Right renal cortex interstitium (tissue), 3 donors: ENCODE measurements around the gene NUDT6. TPM values are rescaled to one million over a fixed set of nuclear protein-coding genes. Genes with fewer than 3 reads are reported as not detected.

ENCODE experiments used
- DNase-seq, 3 donors: peaks; one replicate each; pipeline ENCODE4 v3.0.0-alpha.2; 2013; ENCODE audit warnings: low read depth in 3 of 3, low spot score in 2 of 3
- polyA plus RNA-seq, 3 donors: library from polyadenylated mRNA; unstranded; fragments of 120-200 nt; gene quantifications; one replicate each; pipeline ENCODE4 v1.2.1, GENCODE V29; 2013; ENCODE audit not compliant: insufficient read length in 3 of 3

NUDT6 gene
- polyA plus RNA-seq, 3 donors: 14.5 to 19.0 (median 18.6) TPM

- no peak for DNase-seq
These were observed 79.3 kb downstream of the NUDT6 start for GRCh38 chr4:122842984-122843531.

Other genes starting within 250 kb of the NUDT6 start
- 10 to 100 TPM; 14.8 to 16.2 (median 15.1) TPM for gene BBS12, start 189.9 kb downstream of the NUDT6 start, polyA plus RNA-seq
- gene FGF2, start 95.8 kb downstream of the NUDT6 start, polyA plus RNA-seq: 1 to 10 TPM; 7.3 to 8.3 (median 8.1) TPM